Fibroblast of skin of right quadriceps (primary cell): Measurements from ENCODE around the gene RUNX1.

Source experiments
- DNase-seq: peaks from one replicate; pipeline ENCODE4 v3.0.0-alpha.2; 2013

RUNX1 gene

DNA sequence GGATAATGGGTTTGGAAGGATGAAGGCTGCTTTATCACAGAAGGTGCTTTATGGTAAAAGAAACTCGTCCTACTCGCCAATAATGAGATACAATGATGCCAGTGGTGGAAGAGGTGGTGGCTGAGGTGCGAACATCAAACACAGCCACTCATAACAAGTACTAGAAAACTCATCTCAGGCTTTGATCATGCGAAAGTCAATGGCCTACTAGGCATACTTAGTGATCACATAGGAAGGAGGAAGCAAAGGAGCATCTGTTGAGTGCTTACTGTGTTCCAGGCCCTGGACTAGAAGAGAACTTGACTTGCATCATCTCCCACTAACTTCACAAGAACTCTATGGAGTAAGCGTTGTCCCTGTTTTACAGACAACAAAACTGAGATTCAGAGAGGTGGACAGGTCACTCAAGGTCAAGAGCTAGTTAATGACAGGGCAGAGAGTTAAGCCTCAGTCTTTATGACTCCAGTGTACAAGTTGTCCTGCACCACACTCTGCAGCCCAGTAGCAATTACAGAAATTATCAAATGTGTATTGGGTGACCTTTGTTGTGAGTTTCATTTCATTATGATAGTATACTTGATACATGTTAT lies 33.6 kb downstream of the RUNX1 start:
- DNase-seq: no peak

DNA sequence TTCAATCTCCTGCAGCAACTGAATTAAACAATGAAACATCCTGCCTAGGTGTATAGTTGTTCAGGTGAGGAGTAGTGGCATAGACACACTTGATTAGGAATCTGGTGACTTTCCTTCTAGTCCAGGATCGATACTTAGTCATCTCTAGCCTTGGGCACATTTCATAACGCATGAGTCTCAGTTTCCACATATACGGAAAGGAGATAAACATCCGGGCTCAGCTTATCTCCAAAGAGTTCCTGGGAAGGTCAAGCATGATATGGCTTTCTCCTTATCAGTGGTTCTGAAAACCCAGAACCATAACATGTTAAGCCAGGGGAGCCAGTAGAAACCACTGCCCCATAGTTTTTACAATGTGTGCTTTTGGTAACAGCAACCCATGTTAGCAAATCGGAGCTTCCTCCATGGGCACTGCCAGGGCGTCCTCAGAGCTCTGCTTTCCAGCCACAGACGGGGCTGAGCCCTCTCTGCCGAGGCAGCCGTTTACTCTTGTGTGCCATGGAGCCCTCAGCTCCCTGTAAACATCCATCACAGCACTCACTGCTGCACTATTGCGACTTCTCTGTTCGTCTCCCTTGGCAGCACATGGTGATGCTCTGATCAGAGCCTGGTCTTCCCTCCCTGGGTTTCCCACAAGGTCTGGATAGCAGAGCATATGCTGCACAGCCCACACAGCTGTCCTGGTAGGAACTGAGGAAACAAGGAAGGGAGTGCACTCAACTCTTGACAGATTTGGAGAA lies 34.6 kb downstream of the RUNX1 start:
- DNase-seq: no peak

DNA sequence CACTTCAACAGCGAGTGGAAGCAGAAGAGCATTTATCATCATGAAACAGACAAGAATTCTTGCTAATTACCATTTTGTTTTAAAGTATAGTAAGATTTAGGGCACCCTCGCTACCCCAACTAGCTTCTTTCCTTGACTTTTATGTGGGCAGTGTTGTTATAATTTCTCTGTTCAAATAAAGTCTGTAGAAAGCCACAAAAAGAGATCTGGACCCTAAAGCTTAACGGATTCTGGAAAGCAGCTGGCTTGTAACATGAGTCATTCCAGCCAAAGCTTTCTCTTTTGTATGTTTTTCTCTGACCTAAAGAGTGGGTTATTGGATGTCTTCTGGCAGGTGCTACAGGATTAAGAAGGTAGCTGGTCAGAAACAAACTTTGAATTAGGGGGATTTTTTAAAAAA lies 37.4 kb downstream of the RUNX1 start:
- peak; percentile 29 for DNase-seq

DNA sequence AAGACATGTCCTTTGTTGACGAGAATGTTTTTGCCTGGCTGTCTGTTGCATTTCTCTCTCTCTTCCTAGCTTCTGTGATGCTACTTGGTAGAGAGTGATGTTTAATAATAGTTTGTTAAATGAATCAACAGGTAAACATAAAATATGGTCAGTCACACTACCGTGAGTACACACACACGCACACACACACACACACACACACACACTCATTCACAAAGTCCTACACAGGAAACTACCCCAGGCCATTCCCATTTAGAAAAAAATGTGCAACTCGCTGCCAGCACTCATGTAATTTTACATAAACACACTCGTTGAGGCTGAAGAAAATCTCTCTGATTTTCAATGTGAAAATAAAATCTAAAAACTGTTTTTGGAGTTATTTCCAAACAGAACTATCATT lies 38.7 kb downstream of the RUNX1 start:
- no peak for DNase-seq

DNA sequence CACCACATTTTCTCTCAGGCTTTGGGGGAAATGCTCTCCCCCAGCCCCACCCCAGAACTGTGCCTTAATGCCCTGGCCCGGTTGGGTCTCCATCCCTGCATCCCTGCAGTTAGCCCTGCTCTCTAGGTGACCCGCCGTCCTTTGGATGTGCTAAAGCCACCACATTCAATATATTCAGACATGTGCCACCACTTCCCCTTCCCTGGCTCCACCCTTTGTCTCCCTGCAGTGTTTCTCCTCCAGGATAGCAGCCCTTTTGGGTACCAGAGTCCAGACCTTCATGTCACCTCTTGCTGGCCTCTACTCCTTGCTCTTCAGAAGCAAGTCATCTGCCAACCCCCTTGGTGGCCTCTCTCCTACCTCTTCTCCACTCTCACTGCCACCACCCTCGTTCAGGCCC lies 41.8 kb downstream of the RUNX1 start:
- no peak for DNase-seq

DNA sequence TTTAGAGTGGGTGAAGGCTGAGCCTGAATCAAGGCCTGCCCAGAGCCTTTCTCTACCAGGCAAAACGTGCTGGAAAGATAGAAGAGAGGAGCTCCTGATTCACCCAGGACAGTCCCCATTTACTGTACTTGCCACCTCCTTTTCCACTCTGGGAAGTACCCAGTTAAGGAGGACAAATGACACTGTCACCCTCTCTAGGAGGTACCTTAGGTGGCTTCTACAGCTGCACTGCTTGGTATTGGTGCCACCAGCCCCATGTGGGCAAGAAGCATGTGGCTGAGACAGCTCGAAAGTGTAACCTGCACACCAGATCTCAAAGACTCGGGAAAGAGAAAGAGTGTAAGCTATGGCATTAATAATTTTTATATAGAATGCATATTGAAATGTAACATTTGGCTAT lies 42.3 kb downstream of the RUNX1 start:
- no peak for DNase-seq

DNA sequence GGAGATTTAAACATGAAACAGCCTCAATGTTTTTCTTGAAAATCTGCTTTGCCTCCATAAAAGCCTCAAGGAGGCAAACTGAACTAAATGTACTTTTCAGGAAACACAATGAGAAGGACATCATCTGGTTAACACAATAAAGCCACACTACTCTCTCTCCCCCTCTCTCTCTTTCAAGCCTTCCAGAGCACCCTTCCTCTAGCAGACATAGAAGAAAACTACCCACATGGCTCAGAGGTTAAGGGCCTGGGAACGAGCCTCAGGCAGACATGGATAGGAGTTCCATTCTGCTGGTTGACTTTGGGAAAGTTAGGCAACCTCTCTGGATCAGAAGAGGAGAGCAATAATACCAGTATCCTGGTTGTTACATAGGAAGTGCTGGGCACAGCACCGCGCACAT lies 42.9 kb downstream of the RUNX1 start:
- no peak for DNase-seq

DNA sequence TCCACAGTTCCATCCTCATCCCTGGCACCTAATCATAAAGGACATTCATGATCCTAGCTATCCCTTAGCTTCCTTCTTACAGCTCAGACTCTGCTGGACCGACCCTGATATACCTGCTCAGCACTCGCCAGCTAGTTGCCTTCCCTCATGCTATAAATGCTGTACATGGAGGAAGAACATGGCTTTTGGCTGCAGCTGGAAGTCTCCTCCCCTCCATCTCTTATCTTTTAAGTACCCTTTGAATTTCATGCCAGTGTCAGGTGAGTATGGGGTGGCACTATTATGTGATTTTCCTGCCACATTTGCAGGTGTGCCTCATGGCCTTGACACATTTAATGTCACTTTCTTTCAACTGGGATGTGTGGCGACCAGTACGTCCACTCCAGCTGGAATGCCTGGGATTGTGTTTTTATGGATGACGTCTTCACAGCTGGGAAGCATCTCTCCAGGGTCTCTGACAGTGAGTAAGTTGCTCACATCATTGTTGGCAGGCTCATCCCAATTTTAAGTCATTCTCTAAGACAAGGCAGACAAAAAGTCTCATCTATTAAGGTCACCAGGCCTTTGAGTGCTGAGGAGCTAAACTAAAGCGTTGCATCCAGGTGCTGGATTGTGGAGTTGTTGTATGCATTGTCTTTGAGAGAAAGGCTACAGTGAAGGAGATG lies 43.4 kb downstream of the RUNX1 start:
- DNase-seq: peak; percentile 32

DNA sequence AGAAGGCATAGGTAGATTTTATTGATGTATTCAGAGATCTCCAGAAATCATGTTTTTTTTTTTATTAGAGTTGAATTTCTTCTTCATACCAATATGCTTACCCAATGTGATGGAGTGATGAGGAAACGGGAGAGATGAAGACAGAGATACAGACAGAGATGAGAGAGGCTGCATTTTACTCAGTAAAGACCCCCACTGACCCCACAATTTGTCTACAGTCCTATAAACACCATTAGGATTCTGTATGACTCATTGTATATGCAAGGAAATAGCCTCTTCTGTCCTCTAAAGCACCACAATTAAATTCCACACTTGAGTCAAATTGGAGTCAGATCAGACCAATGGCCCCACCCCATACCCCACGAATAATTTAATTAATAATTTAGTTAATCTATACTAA lies 44.0 kb downstream of the RUNX1 start:
- DNase-seq: peak; percentile 40

DNA sequence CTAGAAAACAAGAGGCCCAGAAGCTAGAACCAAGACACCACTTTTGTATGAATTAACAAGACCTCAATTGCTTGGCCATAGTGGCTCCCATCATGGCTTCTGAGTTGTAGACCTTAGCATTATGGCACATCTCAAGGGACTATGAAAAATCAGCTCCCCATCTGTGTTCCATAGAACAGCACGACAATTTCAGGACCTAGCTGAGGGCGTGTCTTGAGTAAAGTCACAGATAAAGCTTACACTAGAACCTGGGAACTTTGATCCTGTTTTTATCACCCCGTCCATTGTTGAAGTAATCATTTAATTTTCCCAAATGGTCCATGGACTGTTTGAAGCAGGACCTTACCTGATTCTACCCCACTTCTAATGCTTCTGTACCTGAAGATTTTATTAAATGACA lies 44.8 kb downstream of the RUNX1 start:
- no peak for DNase-seq

DNA sequence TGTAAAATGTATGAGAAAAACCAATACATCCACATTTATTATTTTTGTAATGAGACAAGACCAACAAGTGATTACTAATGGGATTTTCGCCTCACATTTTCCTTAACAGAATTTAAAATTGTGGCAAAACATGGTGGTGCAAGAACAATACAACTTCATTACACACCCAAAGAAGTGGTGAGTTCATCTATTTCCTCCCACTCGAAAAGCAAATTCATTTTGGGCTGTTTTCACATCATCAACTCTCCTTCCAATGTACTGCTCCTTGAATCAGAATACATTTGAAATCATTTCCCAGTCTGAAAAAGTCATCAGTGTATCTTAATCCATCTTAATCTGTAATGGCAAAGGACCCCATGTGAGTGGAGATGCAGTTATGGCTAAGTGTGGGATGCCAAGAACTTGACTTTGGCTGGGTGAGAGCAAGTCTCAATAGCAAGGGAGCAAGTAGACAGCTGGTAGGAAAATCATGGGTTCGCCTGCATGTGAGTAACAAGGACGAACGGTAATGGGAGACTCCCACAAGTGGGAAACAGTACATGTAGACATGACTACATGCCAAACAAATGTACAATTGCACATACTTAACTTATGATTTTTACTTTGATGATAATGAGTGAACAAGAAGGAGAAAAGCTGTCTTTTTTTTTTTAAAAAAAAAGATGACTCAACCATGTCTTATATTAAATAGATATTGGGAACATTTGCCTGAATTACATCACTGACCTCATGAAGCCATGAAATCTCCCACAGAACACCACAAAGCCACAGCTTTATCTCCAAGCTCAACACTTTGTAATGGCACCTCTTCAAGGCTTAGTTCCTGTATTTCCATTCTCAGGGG lies 46.0 kb downstream of the RUNX1 start:
- peak; percentile 86 for DNase-seq

DNA sequence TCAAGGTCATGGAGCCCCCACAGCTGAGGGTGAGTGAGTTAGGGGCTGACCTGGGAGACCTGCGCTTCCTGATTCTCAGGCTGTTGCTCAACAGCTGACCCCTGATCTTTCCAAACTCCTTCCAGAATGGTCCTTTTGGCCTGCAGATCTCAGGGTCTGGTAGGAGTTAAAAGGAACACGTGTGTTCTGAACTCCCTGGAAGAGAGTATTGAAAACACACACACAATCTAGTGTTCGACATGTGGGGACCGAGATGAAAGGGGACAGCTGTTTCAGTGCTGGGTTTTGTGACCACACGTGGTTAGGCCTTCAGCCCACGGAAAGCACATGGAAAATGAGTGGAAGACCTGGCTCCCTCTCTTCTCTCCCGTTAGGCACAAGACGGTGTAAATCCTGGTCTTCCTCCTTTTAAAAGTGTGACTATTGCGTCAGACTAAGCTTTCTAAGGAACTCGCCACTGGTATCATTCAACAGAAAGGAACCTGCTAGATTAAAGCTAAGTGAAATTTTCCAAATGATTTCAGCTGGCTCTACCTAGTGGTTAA lies 49.6 kb downstream of the RUNX1 start:
- DNase-seq: peak; percentile 32

DNA sequence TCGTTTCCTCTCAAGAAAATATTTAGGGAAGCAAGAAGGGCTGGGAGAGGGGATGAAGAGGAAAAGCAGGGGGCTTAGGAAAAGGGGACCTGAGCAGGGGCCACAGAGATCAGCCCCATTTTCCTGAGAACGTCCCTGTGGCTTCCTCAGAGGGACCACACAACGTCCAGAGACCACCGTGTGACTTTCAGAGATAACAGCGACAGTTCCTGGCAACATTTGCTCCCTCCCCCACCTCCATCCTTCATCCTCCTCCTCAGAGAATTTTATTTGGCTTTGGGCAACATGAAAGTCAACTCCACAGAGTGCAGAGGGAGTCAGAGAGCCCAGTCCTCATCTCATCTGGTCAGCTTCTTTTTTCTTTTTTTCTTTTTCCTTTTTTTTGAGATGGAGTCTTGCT lies 50.9 kb downstream of the RUNX1 start:
- DNase-seq: no peak

DNA sequence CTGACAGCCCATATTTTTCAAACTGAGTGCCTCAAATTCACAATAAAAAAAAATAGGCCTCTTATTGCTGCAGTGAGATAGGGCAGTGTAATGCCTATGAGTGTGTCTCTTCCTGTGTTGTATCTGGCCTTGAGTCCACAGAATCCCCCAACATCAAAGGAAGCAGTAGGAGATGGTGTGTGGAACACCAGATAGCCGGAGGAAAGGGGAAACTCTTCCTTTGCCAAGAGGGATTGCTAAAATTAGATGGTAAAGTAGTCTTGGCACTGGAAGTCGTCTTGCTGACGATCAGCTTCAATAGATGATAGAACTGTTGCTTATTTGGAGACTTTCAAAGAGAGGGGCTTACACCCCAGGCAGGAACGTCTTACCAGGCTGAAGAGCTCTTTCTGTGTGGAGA lies 51.8 kb downstream of the RUNX1 start:
- DNase-seq: no peak

DNA sequence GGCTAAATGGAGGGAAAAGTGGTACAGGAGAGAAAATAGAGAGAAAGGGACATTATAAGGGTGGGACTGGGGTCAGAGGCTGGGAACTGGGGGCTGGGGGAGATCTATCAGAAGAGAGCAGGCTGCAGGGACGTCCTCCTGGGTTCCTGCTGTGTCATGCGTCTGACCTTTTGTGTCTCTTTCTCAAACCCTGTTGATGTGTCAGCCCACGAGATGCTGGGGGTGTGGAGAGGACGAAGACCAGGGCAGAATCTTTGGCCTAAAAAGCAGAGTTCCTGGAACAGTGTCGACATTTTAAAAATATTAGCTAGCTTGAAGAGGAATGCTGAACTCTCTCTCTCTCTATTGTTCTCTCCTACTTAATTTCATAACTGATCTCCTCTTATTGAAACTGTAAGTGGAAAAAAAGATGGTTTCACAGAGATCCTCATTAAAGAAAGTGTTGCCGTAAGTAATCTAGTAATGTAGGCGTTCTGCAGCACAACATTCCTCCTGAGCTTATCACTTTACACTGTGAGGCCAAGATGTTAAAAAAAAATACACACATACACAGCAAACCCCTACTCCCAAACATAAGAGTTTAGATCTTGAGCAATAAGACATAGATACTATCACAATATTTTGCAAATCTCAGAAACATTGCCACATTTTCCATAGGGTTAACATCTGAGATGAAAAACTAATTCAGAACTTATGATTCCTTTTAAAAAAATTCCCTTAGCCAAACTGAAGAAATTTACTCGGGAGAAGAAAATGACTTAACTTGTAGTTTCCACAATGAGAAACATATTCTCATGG lies 52.6 kb downstream of the RUNX1 start:
- DNase-seq: peak; percentile 78

DNA sequence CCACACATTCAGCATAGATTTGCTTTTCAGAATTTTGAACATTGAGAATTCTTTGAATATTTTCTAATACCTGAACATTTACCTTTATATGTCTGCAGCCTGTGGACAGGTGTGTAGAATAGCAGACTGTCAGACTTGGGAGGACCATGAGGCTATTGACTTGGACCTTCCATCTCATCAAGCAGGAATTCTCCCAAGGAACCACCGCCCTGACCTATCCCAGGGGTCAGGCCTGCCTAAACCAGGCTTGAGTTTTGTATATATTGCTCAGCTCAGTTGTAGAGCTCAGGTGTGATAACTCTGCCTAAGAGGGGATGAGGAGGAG lies 53.2 kb downstream of the RUNX1 start:
- no peak for DNase-seq

DNA sequence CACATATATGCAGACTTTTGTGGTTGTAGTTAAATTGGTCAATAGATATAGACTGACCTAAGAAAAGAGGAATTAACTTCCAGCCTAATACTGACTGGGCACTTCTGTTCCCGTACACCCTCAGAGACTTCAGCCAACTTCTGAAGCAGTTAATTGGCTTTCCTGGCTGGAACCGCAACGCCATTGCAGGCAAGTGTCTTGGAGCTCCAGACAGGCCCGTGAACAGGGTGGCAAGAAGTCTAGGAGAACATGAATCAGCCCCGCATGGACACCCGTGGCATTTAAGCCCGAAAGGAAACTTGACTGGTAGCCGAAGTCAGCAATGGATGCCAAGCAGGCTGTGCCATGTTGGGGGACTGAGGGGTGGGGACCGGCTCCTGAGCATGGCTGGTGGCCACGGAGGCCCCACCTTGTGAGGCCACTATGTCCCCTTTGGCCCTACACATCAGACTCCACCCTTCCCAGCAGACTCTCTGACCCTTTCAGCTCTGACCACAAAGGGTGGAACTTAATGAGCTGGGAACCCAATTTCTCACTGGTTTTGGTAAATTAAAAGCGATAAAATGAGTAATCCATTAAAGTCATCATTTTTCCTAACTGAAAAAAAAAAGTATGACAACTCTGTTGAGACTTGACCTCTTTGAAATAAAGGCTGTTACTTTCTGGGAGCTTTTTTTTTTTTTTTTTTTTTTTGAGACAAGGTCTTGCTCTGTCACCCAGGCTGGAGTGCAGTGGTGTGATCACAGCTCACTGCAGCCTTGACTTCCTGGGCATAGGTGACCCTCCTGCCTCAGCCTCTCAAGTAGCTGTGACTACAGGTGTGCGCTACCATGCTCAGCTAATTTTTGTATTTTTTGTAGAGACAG lies 54.1 kb downstream of the RUNX1 start:
- DNase-seq: no peak

DNA sequence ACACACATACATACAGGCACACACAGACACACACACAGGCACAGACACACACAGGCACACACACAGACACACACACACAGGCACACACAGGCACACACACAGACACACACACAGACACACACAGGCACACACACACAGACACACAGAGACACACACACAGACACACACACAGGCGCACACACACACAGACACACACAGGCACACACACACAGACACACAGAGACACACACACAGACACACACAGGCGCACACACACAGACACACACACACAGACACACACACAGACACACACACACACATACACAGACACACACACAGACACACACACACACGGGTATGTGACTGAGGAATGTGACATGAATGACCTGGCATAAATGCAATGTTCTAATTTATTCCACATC lies 55.6 kb downstream of the RUNX1 start:
- DNase-seq: peak; percentile 31

DNA sequence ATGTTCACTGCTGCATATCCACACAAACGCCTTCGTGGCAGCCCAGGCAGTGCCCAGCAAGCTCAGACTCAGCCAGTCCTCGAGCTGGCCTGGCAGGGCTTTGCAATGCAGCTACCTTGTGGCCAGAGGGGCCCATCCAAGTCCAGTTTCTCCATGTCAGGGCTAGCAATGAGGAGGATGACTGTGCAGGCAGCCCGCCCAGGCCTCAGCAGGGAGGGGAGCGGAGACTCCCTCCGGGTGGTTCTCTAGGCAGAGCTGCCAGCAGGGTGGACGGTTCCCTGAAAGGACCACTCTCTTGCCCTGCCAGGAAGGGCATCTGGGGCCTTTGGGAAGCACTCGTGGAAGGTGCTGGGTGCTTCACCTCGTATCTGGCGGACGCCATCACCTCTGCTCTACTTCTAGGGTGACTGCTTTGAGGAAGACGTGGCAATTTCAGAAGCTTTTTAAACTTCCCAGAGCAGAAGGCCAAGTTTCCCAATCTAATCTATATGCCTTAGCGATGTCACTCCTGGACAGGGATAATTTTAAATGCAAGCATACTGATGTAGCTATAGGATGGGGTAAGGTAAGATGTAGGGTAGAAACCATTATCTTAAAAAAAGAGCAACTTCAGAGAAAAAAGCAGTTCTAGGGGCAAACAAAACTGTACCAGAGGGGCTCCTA lies 56.2 kb downstream of the RUNX1 start:
- DNase-seq: peak; percentile 35

DNA sequence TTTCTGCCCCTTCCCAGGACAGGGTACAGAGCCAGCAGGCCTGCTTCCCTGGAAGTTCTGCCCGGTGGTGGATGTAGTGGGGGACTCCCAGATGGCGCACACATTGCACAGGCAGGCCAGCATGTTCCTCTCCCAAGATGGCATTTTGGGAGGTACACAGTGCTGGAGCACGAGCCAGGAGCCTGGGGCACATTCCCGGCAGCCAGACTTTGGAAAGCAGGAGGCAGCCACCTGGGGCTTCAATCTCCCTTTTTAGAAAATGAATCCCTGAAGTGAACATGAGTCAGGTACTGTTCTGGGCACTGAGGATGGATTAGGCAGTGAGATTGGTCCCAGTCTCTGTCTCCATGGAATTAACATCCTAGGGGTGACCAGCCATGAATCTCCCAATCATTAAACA lies 56.9 kb downstream of the RUNX1 start:
- no peak for DNase-seq

DNA sequence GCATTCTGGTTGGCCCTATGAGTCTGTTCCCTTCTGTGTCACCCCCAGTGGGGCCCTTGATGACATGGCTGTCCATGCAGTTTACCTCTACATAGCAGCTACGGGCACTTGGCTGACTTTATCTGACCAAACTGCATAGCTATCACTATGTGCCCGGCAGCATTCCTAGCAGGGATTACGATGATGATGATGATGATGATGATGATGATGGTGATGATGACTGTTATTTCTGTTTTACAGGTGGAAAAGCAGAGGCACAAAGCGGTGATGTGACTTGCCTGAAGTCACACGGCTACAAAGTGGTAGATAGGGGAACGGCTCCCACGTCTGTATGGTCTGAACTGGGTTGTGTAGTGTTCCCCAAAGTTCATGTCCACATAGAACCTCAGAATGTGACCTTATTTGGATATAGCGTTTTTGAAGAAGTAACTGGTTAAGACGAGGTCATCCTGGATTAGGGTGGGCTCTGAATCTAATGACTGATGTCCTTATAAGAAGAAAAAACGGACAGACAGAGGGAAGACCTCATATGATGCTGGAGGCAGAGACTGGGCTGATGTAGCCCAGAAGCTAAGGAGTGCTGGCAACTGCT lies 57.6 kb downstream of the RUNX1 start:
- DNase-seq: no peak
